Common myeloid progenitor, CD34-positive (primary cell): Measurements from ENCODE around the gene EEPD1.

Experiments used
- CTCF ChIA-PET: fragments of 350-600 bp; sonication (Branson Sonifier 250); formaldehyde crosslinking; loops from one replicate; lab custom pipeline; 2021; ENCODE audit warnings: antibody characterized with exemption; lab: Charles Lee
- POLR2A ChIA-PET: fragments of 350-600 bp; sonication (Branson Sonifier 250); formaldehyde crosslinking; loops from one replicate; lab custom pipeline; 2021; ENCODE audit warnings: antibody characterized with exemption; lab: Charles Lee
- DNase-seq, 3 donors: peaks; one replicate each; pipeline versions ENCODE4 v3.0.0 to v3.0.0-alpha.2; 2013
- H3K27ac ChIP-seq, 2 experiments: 1 replicate in 1 of 2; 2 replicates in 1 of 2; pipeline ENCODE4 v1.7.0; 2013; ENCODE audit warnings: inconsistent platforms in 2 of 2, low read length in 2 of 2, mild to moderate bottlenecking in 2 of 2, low read depth in 1 of 2, moderate library complexity in 1 of 2; ENCODE audit not compliant: severe bottlenecking in 2 of 2, insufficient read depth in 1 of 2, poor library complexity in 1 of 2
- H3K27me3 ChIP-seq, 5 experiments: replicated peaks in 2 of 5; 1 replicate in 3 of 5; 2 replicates in 2 of 5; pipeline versions ENCODE4 v1.6.1 to v1.7.0; 2013; ENCODE audit warnings: low read length in 4 of 5, mild to moderate bottlenecking in 2 of 5, moderate library complexity in 2 of 5, inconsistent platforms in 1 of 5; ENCODE audit not compliant: insufficient read depth in 5 of 5, control insufficient read depth in 4 of 5
- H3K36me3 ChIP-seq, 4 experiments: 1 replicate in 2 of 4; 2 replicates in 2 of 4; pipeline versions ENCODE4 v1.6.1 to v1.7.0; 2013; ENCODE audit warnings: low read length in 3 of 4, control low read depth in 1 of 4, mild to moderate bottlenecking in 1 of 4; ENCODE audit not compliant: control insufficient read depth in 4 of 4, insufficient read depth in 4 of 4
- H3K4me1 ChIP-seq, 4 experiments: 1 replicate in 3 of 4; 2 replicates in 1 of 4; pipeline versions ENCODE4 v1.6.1 to v1.7.1; 2013; ENCODE audit warnings: low read length in 3 of 4, mild to moderate bottlenecking in 3 of 4, control low read depth in 1 of 4, inconsistent platforms in 1 of 4, moderate library complexity in 1 of 4; ENCODE audit not compliant: control insufficient read depth in 4 of 4, insufficient read depth in 4 of 4; ENCODE audit errors: control extremely low read depth in 1 of 4
- H3K4me3 ChIP-seq, 7 experiments: 1 replicate in 4 of 7; 2 replicates in 3 of 7; pipeline versions ENCODE4 v1.5.1 to v1.7.0; 2013; ENCODE audit warnings: mild to moderate bottlenecking in 7 of 7, low read length in 6 of 7, moderate library complexity in 6 of 7, inconsistent platforms in 2 of 7, low read depth in 2 of 7, control low read depth in 1 of 7; ENCODE audit not compliant: insufficient read depth in 4 of 7, control insufficient read depth in 1 of 7; ENCODE audit errors: extremely low read depth in 1 of 7
- H3K9me3 ChIP-seq, 5 experiments: 1 replicate in 4 of 5; 2 replicates in 1 of 5; pipeline versions ENCODE4 v1.6.1 to v1.7.1; 2013; ENCODE audit warnings: low read length in 4 of 5, mild to moderate bottlenecking in 2 of 5, inconsistent platforms in 1 of 5, low read depth in 1 of 5, moderate library complexity in 1 of 5; ENCODE audit not compliant: control insufficient read depth in 4 of 5, insufficient read depth in 2 of 5; ENCODE audit errors: control extremely low read depth in 1 of 5
- WGBS: methylation state at CpG from one replicate; pipeline ENCODE4 v1.1.5; 2013; ENCODE audit not compliant: insufficient coverage; 5-methylcytosine and 5-hydroxymethylcytosine counted together

EEPD1 gene

GRCh38 chr7:36263095-36263484 lies 110.0 kb downstream of the EEPD1 start:
- Histone ChIP-seq H3K9me3 (no peaks in the 10 kb centered on the region), H3K36me3 (no peaks in the 10 kb centered on the region), H3K4me1 (peaks cover 31 to 55% (median 43%) of the 10 kb centered on the region in 4 experiments), H3K27me3 (no peaks in the 10 kb centered on the region), H3K4me3 (no peak overlapping the region), H3K27ac (no peak overlapping the region)
- DNase-seq, result no peak
- CTCF ChIA-PET, result interaction anchor here (1.4 to 2.3 kb wide), 3 partner anchors 11 to 102 kb away, joined by 4 to 10 read pairs (median 4); no protein-coding TSS in a partner anchor
- 100% methylated on average over 5 of the region's 5 CpGs for WGBS
- POLR2A ChIA-PET, result no interaction called here

- Histone ChIP-seq H3K36me3 (no peaks in the 10 kb centered on the region), H3K4me3 (no peak overlapping the region), H3K4me1 (peaks cover 31 to 55% (median 43%) of the 10 kb centered on the region in 4 experiments), H3K9me3 (no peaks in the 10 kb centered on the region), H3K27me3 (no peaks in the 10 kb centered on the region), H3K27ac (peak overlapping the region in 1 of 2 experiments; percentile 17)
- WGBS, result 88% methylated on average over 7 of the region's 7 CpGs
- DNase-seq, result peak in 2 of 3 donors; percentile 56 to 61
- CTCF ChIA-PET, result interaction anchor here (0.7 to 2.3 kb wide), 6 partner anchors 9 to 217 kb away, joined by 3 to 10 read pairs (median 4); no protein-coding TSS in a partner anchor
- POLR2A ChIA-PET, result interaction anchor here (0.7 kb wide), 1 partner anchor 374 kb away, joined by 6 read pairs; no protein-coding TSS in a partner anchor
Measured at GRCh38 chr7:36264123-36264801, 111.2 kb downstream of the EEPD1 start.

- POLR2A ChIA-PET, result interaction anchor here (0.7 kb wide), 1 partner anchor 374 kb away, joined by 6 read pairs; no protein-coding TSS in a partner anchor
- WGBS, result 83% methylated on average over 6 of the region's 6 CpGs
- CTCF ChIA-PET, result interaction anchor here (1.5 to 2.3 kb wide), 4 partner anchors 8 to 34 kb away, joined by 4 to 10 read pairs (median 6); no protein-coding TSS in a partner anchor
- Histone ChIP-seq H3K27ac (peak overlapping the region in 1 of 2 experiments; percentile 14), H3K27me3 (no peaks in the 10 kb centered on the region), H3K4me1 (peaks cover 31 to 55% (median 43%) of the 10 kb centered on the region in 4 experiments), H3K9me3 (no peaks in the 10 kb centered on the region), H3K4me3 (no peak overlapping the region), H3K36me3 (no peaks in the 10 kb centered on the region)
- DNase-seq, result no peak
Measured at GRCh38 chr7:36264913-36265516, 112.0 kb downstream of the EEPD1 start.

GRCh38 chr7:36265680-36266079 lies 112.6 kb downstream of the EEPD1 start:
- POLR2A ChIA-PET, result no interaction called here
- WGBS, result 41% methylated on average over 3 of the region's 3 CpGs
- Histone ChIP-seq H3K27me3 (no peaks in the 10 kb centered on the region), H3K27ac (peak overlapping the region; percentile 13 to 14), H3K9me3 (no peaks in the 10 kb centered on the region), H3K4me1 (peaks cover 31 to 55% (median 43%) of the 10 kb centered on the region in 4 experiments), H3K36me3 (no peaks in the 10 kb centered on the region), H3K4me3 (peak overlapping the region in 1 of 7 experiments; percentile 32)
- peak in 2 of 3 donors; percentile 68 to 71 for DNase-seq
- CTCF ChIA-PET, result interaction anchor here (1.7 to 1.8 kb wide), 2 partner anchors 15 to 19 kb away, joined by 4 to 8 read pairs; no protein-coding TSS in a partner anchor

- peaks cover 31 to 54% (median 42%) of the 10 kb centered on the region in 4 experiments for H3K4me1 ChIP-seq
- CTCF ChIA-PET, result interaction anchor here (1.7 to 1.8 kb wide), 2 partner anchors 14 to 19 kb away, joined by 4 to 8 read pairs; no protein-coding TSS in a partner anchor
- H3K27ac ChIP-seq, result peak overlapping the region in 1 of 2 experiments; percentile 13
- 100% methylated on average over 2 of the region's 5 CpGs for WGBS
- no peaks in the 10 kb centered on the region for H3K27me3 ChIP-seq
- POLR2A ChIA-PET, result no interaction called here
- H3K4me3 ChIP-seq, result peak overlapping the region in 1 of 7 experiments; percentile 32
- no peaks in the 10 kb centered on the region for H3K9me3 ChIP-seq
- DNase-seq, result no peak
- no peaks in the 10 kb centered on the region for H3K36me3 ChIP-seq
Measured at GRCh38 chr7:36266190-36266589, 113.1 kb downstream of the EEPD1 start.

GRCh38 chr7:36266683-36267082 lies 113.6 kb downstream of the EEPD1 start:
- no peak for DNase-seq
- WGBS, result 100% methylated on average over 1 of the region's 3 CpGs
- H3K9me3 ChIP-seq, result no peaks in the 10 kb centered on the region
- H3K36me3 ChIP-seq, result no peaks in the 10 kb centered on the region
- H3K27ac ChIP-seq, result no peak overlapping the region
- POLR2A ChIA-PET, result no interaction called here
- H3K4me1 ChIP-seq, result peaks cover 28 to 49% (median 39%) of the 10 kb centered on the region in 4 experiments
- no peak overlapping the region for H3K4me3 ChIP-seq
- no peaks in the 10 kb centered on the region for H3K27me3 ChIP-seq
- CTCF ChIA-PET, result interaction anchor here (0.9 to 2.9 kb wide), 5 partner anchors 9 to 25 kb away, joined by 3 to 13 read pairs (median 3); no protein-coding TSS in a partner anchor
